H1 (cell line): ENCODE results near the gene FAM120A. TPM values are rescaled to one million over a fixed set of nuclear protein-coding genes. Genes with fewer than 3 reads are reported as not detected.

Experiments
- CTCF ChIA-PET: fragments of 300-600 bp; sonication (Branson Sonifier 250); formaldehyde crosslinking; loops from one replicate; lab custom pipeline; 2021; ENCODE audit not compliant: partially characterized antibody; lab: Charles Lee
- POLR2A ChIA-PET: fragments of 300-600 bp; sonication (Branson Sonifier 250); formaldehyde crosslinking; loops from one replicate; lab custom pipeline; 2021; ENCODE audit warnings: inconsistent platforms; ENCODE audit not compliant: partially characterized antibody; lab: Charles Lee
- DNase-seq, 2 experiments: peaks; one replicate each; pipeline versions ENCODE4 v3.0.0 to v3.0.0-alpha.2; 2010 to 2022; ENCODE audit warnings: low spot score in 2 of 2, low read depth in 1 of 2, mixed read lengths in 1 of 2
- FAIRE-seq: peaks from 2 replicates; lab custom pipeline; 2011; peaks lifted over from hg19 to GRCh38; lab: Jason Lieb, UNC
- H2AFZ ChIP-seq: 2 replicates; pipeline ENCODE4 v1.8.1; 2012; ENCODE audit warnings: low read length, inconsistent platforms
- H2AK5ac ChIP-seq: 2 replicates; pipeline ENCODE4 v1.6.1; 2013; ENCODE audit warnings: low read depth, low read length
- H2BK120ac ChIP-seq: replicated peaks from 2 replicates; pipeline ENCODE3; 2013; ENCODE audit warnings: low read depth, low read length, inconsistent platforms
- H2BK12ac ChIP-seq: 2 replicates; pipeline ENCODE4 v1.6.1; 2013; ENCODE audit warnings: low read depth, low read length
- H2BK15ac ChIP-seq: 2 replicates; pipeline ENCODE4 v1.6.1; 2013; ENCODE audit warnings: low read length
- H2BK20ac ChIP-seq: 2 replicates; pipeline ENCODE4 v1.6.1; 2013; ENCODE audit warnings: low read length
- H2BK5ac ChIP-seq: 2 replicates; pipeline ENCODE4 v1.6.1; 2013; ENCODE audit warnings: low read depth, low read length
- H3K14ac ChIP-seq: 2 replicates; pipeline ENCODE4 v1.6.1; 2013; ENCODE audit warnings: inconsistent platforms; ENCODE audit not compliant: insufficient read length
- H3K18ac ChIP-seq: 2 replicates; pipeline ENCODE4 v1.6.1; 2013; ENCODE audit warnings: low read length; ENCODE audit errors: extremely low read depth
- H3K23ac ChIP-seq: 2 replicates; pipeline ENCODE4 v1.6.1; 2013; ENCODE audit warnings: inconsistent platforms; ENCODE audit not compliant: insufficient read length
- H3K23me2 ChIP-seq: 2 replicates; pipeline ENCODE4 v1.6.1; 2013; ENCODE audit warnings: low read depth, low read length
- H3K27ac ChIP-seq: 2 replicates; pipeline ENCODE4 v1.6.1; 2011; ENCODE audit warnings: low read depth, low read length, inconsistent platforms
- H3K27me3 ChIP-seq, 4 experiments: replicated peaks in 1 of 4; 1 replicate in 1 of 4; 2 replicates in 3 of 4; pipeline versions ENCODE4 v1.6.1 to v1.8.1; 2011 to 2013; ENCODE audit warnings: low read length in 3 of 4, mild to moderate bottlenecking in 3 of 4, inconsistent platforms in 2 of 4, mixed read lengths in 2 of 4, moderate library complexity in 1 of 4; ENCODE audit not compliant: control insufficient read depth in 3 of 4, insufficient read depth in 3 of 4; ENCODE audit errors: extremely low read depth in 1 of 4
- H3K36me3 ChIP-seq, 4 experiments: 2 replicates each; pipeline versions ENCODE4 v1.6.1 to v1.8.1; 2011 to 2013; ENCODE audit warnings: mild to moderate bottlenecking in 4 of 4, low read length in 3 of 4, moderate library complexity in 2 of 4, control low read depth in 1 of 4, inconsistent platforms in 1 of 4; ENCODE audit not compliant: insufficient read depth in 4 of 4, control insufficient read depth in 2 of 4
- H3K4ac ChIP-seq: replicated peaks from 2 replicates; pipeline ENCODE3; 2013; ENCODE audit warnings: low read length, low read depth, mixed read lengths, inconsistent platforms; ENCODE audit not compliant: insufficient read length
- H3K4me1 ChIP-seq, 4 experiments: replicated peaks in 1 of 4; 1 replicate in 1 of 4; 2 replicates in 3 of 4; pipeline versions ENCODE4 v1.6.1 to v1.8.1; 2011 to 2013; ENCODE audit warnings: low read length in 3 of 4, inconsistent platforms in 2 of 4, mixed read lengths in 1 of 4; ENCODE audit not compliant: insufficient read depth in 4 of 4, control insufficient read depth in 3 of 4
- H3K4me2 ChIP-seq, 2 experiments: 2 replicates each; pipeline versions ENCODE4 v1.6.1 to v1.8.1; 2011 to 2013; ENCODE audit warnings: low read depth in 2 of 2, low read length in 2 of 2, control low read depth in 1 of 2, inconsistent platforms in 1 of 2, mild to moderate bottlenecking in 1 of 2; ENCODE audit not compliant: insufficient read depth in 1 of 2
- H3K4me3 ChIP-seq, 4 experiments: fragments of 200-600, 300-600 bp in 1 of 4; sonication (generic), shearing (Covaris generic), sonication (Bioruptor Twin) in 1 of 4; 2 replicates each; pipeline versions ENCODE4 v1.5.1 to v1.8.1; 2011 to 2016; ENCODE audit warnings: low read length in 4 of 4, low read depth in 3 of 4, control low read depth in 2 of 4, inconsistent platforms in 2 of 4, mild to moderate bottlenecking in 2 of 4, mixed read lengths in 1 of 4, moderate library complexity in 1 of 4; ENCODE audit not compliant: insufficient read depth in 2 of 4; ENCODE audit errors: extremely low read depth in 1 of 4
- H3K56ac ChIP-seq: replicated peaks from 2 replicates; pipeline ENCODE3; 2013; ENCODE audit warnings: low read depth, mild to moderate bottlenecking, mixed read lengths, low read length, inconsistent platforms; ENCODE audit not compliant: insufficient read length
- H3K79me1 ChIP-seq: 2 replicates; pipeline ENCODE4 v1.6.1; 2013; ENCODE audit warnings: low read depth, low read length, control low read depth
- H3K79me2 ChIP-seq, 2 experiments: 2 replicates each; pipeline versions ENCODE4 v1.6.1 to v1.8.1; 2012 to 2013; ENCODE audit warnings: low read length in 2 of 2, mild to moderate bottlenecking in 2 of 2, inconsistent platforms in 1 of 2; ENCODE audit not compliant: insufficient read depth in 2 of 2, control insufficient read depth in 1 of 2
- H3K9ac ChIP-seq, 4 experiments: replicated peaks in 1 of 4; 1 replicate in 1 of 4; 2 replicates in 3 of 4; pipeline versions ENCODE4 v1.6.1 to v1.8.1; 2011 to 2013; ENCODE audit warnings: low read depth in 3 of 4, low read length in 3 of 4, control low read depth in 2 of 4, mild to moderate bottlenecking in 2 of 4, moderate library complexity in 2 of 4, inconsistent platforms in 1 of 4; ENCODE audit errors: extremely low read depth in 1 of 4
- H3K9me3 ChIP-seq, 2 experiments: 2 replicates each; pipeline versions ENCODE4 v1.6.1 to v1.8.1; 2012 to 2013; ENCODE audit warnings: mild to moderate bottlenecking in 2 of 2, moderate library complexity in 2 of 2, control low read depth in 1 of 2, inconsistent platforms in 1 of 2, low read depth in 1 of 2, low read length in 1 of 2, mixed read lengths in 1 of 2; ENCODE audit not compliant: insufficient read depth in 2 of 2
- H4K20me1 ChIP-seq, 2 experiments: replicated peaks in 1 of 2; 2 replicates each; pipeline versions ENCODE3 to v1.8.1; 2011 to 2013; ENCODE audit warnings: inconsistent platforms in 2 of 2, low read length in 2 of 2, mild to moderate bottlenecking in 1 of 2; ENCODE audit not compliant: insufficient read depth in 2 of 2, control insufficient read depth in 1 of 2
- H4K5ac ChIP-seq: 2 replicates; pipeline ENCODE4 v1.6.1; 2013; ENCODE audit warnings: low read length, low read depth, mixed read lengths, inconsistent platforms; ENCODE audit not compliant: insufficient read length
- H4K8ac ChIP-seq: 2 replicates; pipeline ENCODE4 v1.8.0; 2013; ENCODE audit warnings: mild to moderate bottlenecking, moderate library complexity, low read length, inconsistent platforms; ENCODE audit not compliant: insufficient read depth; ENCODE audit errors: extremely low read depth
- H4K91ac ChIP-seq: replicated peaks from 2 replicates; pipeline ENCODE3; 2013; ENCODE audit warnings: low read length, mixed read lengths, inconsistent platforms; ENCODE audit not compliant: insufficient read length
- ASH2L ChIP-seq: fragments of 200-600, 300-600 bp; sonication (generic); IDR thresholded peaks from one replicate; pipeline ENCODE4 v1.7.1; 2017; ENCODE audit warnings: low read length
- BACH1 ChIP-seq: IDR thresholded peaks from 2 replicates; pipeline ENCODE4 v1.6.1; 2012; ENCODE audit warnings: low read length, improper control_type of control experiment
- CHD2 ChIP-seq: IDR thresholded peaks from 2 replicates; pipeline ENCODE4 v1.6.1; 2012; ENCODE audit warnings: low read length, improper control_type of control experiment
- CTBP2 ChIP-seq: IDR thresholded peaks from 2 replicates; pipeline ENCODE4 v1.7.0; 2011; ENCODE audit warnings: borderline replicate concordance, mild to moderate bottlenecking, moderate library complexity, mixed read lengths, low read length; ENCODE audit not compliant: insufficient read depth, insufficient read length
- MAFK ChIP-seq: IDR thresholded peaks from 2 replicates; pipeline ENCODE4 v1.6.1; 2012; ENCODE audit warnings: low read depth, mild to moderate bottlenecking, improper control_type of control experiment, low read length
- SAP30 ChIP-seq: fragments of 300-600 bp; sonication (generic); IDR thresholded peaks from 2 replicates; pipeline ENCODE4 v1.7.1; 2012; ENCODE audit warnings: low read length, moderate library complexity, mild to moderate bottlenecking, inconsistent platforms; ENCODE audit not compliant: insufficient read depth, insufficient replicate concordance
- TAF7 ChIP-seq: optimal IDR thresholded peaks from 2 replicates; pipeline ENCODE3; 2011; ENCODE audit warnings: low read depth, mild to moderate bottlenecking, inconsistent platforms, low read length, moderate library complexity, borderline replicate concordance
- TCF12 ChIP-seq: IDR thresholded peaks from 2 replicates; pipeline ENCODE4 v1.6.1; 2011; ENCODE audit warnings: low read depth, mild to moderate bottlenecking, low read length
- TEAD4 ChIP-seq: IDR thresholded peaks from 2 replicates; pipeline ENCODE4 v1.6.1; 2012; ENCODE audit warnings: low read depth, low read length, inconsistent platforms, mixed read lengths
- ZNF274 ChIP-seq: IDR thresholded peaks from 2 replicates; pipeline ENCODE4 v1.7.0; 2012; ENCODE audit warnings: low read length, borderline replicate concordance; ENCODE audit errors: extremely low read depth
- WGBS, 2 experiments: shearing (Covaris generic) in 1 of 2; methylation state at CpG; one replicate each; pipeline versions ENCODE4 v1.1.6 to v1.1.7; 2013 to 2015; ENCODE audit warnings: low lambda C conversion rate in 2 of 2, mixed read lengths in 2 of 2, inconsistent platforms in 1 of 2, low coverage in 1 of 2, missing lambda C conversion rate in 1 of 2; ENCODE audit not compliant: insufficient replicate concordance in 2 of 2, insufficient coverage in 1 of 2, insufficient read length in 1 of 2; ENCODE audit errors: extremely low coverage in 1 of 2, missing lambda C conversion rate in 1 of 2; 5-methylcytosine and 5-hydroxymethylcytosine counted together
- polyA plus RNA-seq, 7 experiments: library from polyadenylated mRNA; depleted of rRNA in 3 of 7; stranded (reverse) in 5 of 7; unstranded in 2 of 7; fragments of >200 nt in 5 of 7; fragments of 200-250 nt in 2 of 7; gene quantifications; 1 replicate in 5 of 7; 2 replicates in 1 of 7; 4 replicates in 1 of 7; pipeline versions ENCODE4 v1.2.1 to v1.2.3, GENCODE V29; 2011 to 2013; ENCODE audit warnings: missing spikeins in 2 of 7, mixed read lengths in 2 of 7
- total RNA-seq: library from RNA; stranded (reverse); fragmentation: NEBNext Ultra II Directional; extraction: Animal tissue kit (Norgen Biotek cat#: 25700); gene quantifications from 2 replicates; pipeline ENCODE4 v1.2.1, GENCODE V29; 2021
- TF ChIP-seq, protein P1 (sequence below): IDR thresholded peaks from 2 replicates; pipeline ENCODE4 v1.6.1; 2012; ENCODE audit warnings: inconsistent platforms
- TF ChIP-seq, protein P2 (sequence below): IDR thresholded peaks from 2 replicates; pipeline ENCODE4 v1.6.1; 2011; ENCODE audit warnings: low read depth, mild to moderate bottlenecking, low read length; ENCODE audit not compliant: insufficient read depth
- TF ChIP-seq, protein P3 (sequence below): IDR thresholded peaks from 2 replicates; pipeline ENCODE4 v1.6.1; 2012; ENCODE audit warnings: inconsistent platforms

Gene FAM120A
- total and polyA plus RNA-seq, 2 of the 8 experiments (the other 6 are each of a cell fraction or from before 2014, with no cell fraction given), result 24.9 to 54.7 TPM

DNA sequence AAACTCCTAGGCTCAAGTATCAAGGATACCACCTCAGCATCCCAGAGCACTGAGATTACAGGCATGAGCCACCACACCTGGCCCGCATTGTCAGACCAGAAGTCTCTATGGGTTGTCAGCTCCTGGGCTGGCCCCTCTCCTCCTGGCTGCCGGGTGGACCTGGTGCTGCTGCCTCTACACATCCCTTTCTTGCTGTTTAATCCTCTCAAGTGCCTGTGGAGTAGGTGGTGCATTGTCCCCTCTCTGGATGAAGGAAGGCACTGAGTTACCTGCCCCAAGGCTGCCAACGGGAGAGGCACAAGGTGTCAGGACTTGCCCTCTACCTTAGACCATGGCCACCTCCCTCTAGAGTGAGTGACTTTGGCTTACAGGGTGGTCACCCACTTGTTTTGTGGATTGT is 162.3 kb downstream of the FAM120A start:
- CTCF ChIA-PET, result interaction anchor here (0.6 kb wide), 1 partner anchor 558 kb away, joined by 3 read pairs; no protein-coding TSS in a partner anchor
- H3K36me3 ChIP-seq, result no peaks in the 10 kb centered on the region
- peaks cover 0 to 13% of the 10 kb centered on the region in 2 experiments for H4K20me1 ChIP-seq
- no peak overlapping the region for H3K9ac ChIP-seq
- 81% methylated on average over 2 of the region's 3 CpGs; no CpG with 5 or more reads in 1 of the 2 experiments for WGBS, 2 experiments
- H4K91ac ChIP-seq, result no peak overlapping the region
- H4K8ac ChIP-seq, result no peak overlapping the region
- H3K27me3 ChIP-seq, result no peaks in the 10 kb centered on the region
- POLR2A ChIA-PET, result no interaction called here
- no peak overlapping the region for H2BK5ac ChIP-seq
- H3K56ac ChIP-seq, result no peak overlapping the region
- H3K9me3 ChIP-seq, result no peaks in the 10 kb centered on the region; a peak in 2 of 4 replicates
- H3K79me2 ChIP-seq, result peaks cover 7 to 29% of the 10 kb centered on the region in 2 experiments; a peak in 2 of 4 replicates
- no peak overlapping the region for H2BK20ac ChIP-seq
- no peak overlapping the region; the same call in 1 of the 2 replicates for H2BK12ac ChIP-seq
- H3K4me3 ChIP-seq, result no peak overlapping the region
- FAIRE-seq, result no peak
- H2AFZ ChIP-seq, result no peak overlapping the region
- H3K4ac ChIP-seq, result no peak overlapping the region
- no peak overlapping the region for H2AK5ac ChIP-seq
- H3K4me2 ChIP-seq, result no peak overlapping the region
- peaks cover 0 to 14% (median 1%) of the 10 kb centered on the region in 4 experiments; a peak in 4 of 7 replicates for H3K4me1 ChIP-seq
- peak in 1 of 2 experiments; percentile 35 for DNase-seq
- H3K23me2 ChIP-seq, result peaks cover 10% of the 10 kb centered on the region; the same call in 1 of the 2 replicates
- H3K27ac ChIP-seq, result no peak overlapping the region
- no peak overlapping the region for H3K23ac ChIP-seq
- no peak overlapping the region for H2BK120ac ChIP-seq
- H2BK15ac ChIP-seq, result no peak overlapping the region
- H4K5ac ChIP-seq, result no peak overlapping the region
- peaks cover 5% of the 10 kb centered on the region; the same call in 1 of the 2 replicates for H3K79me1 ChIP-seq
- no peak overlapping the region for H3K18ac ChIP-seq
- H3K14ac ChIP-seq, result no peak overlapping the region
- TF ChIP-seq MAFK, result no peak
- TF ChIP-seq ZNF274, result no peak
- no peak for TF ChIP-seq BACH1
- no peak for TF ChIP-seq TCF12
- TF ChIP-seq CHD2, result no peak
- no peak for TF ChIP-seq CTBP2
- TF ChIP-seq TEAD4, result no peak
- TF ChIP-seq, protein P1, sequence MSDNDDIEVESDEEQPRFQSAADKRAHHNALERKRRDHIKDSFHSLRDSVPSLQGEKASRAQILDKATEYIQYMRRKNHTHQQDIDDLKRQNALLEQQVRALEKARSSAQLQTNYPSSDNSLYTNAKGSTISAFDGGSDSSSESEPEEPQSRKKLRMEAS, result no peak
- TF ChIP-seq, protein P2, sequence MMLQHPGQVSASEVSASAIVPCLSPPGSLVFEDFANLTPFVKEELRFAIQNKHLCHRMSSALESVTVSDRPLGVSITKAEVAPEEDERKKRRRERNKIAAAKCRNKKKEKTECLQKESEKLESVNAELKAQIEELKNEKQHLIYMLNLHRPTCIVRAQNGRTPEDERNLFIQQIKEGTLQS, result no peak
- TF ChIP-seq TAF7, result no peak
- TF ChIP-seq SAP30, result no peak
- TF ChIP-seq ASH2L, result no peak
- TF ChIP-seq, protein P3, sequence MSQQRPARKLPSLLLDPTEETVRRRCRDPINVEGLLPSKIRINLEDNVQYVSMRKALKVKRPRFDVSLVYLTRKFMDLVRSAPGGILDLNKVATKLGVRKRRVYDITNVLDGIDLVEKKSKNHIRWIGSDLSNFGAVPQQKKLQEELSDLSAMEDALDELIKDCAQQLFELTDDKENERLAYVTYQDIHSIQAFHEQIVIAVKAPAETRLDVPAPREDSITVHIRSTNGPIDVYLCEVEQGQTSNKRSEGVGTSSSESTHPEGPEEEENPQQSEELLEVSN, result no peak
